ENCODE results near the gene GRIK1.

The GRIK1 gene

DNA sequence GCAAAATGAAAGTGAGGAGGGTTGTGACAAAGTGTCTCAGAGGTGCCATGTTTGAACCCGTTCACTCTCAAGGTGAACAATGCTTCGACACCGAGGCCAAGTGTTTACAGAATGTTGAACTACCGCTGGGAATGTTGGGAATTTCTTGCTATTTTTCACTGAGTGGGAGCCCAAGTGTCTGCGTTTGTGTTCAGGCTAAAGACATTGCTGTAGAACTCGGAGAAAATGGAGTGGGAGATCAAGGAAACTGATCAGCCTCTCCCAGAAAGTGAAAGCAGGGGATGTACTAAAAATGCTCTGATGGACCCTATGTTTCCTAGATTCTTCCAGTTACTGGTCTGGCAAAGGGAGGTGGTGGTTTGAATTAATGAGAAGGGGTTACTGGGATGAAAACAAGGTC, 433.6 kb downstream of the GRIK1 start:
- no peak for DNase-seq (ENCODE audit: extremely low read depth, insufficient read length)
- Histone ChIP-seq H3K36me3 (ENCODE audit: control insufficient read depth, insufficient read depth, low read length) (no peaks in the 10 kb centered on the region), H3K4me3 (replicated peaks; ENCODE audit: low read depth, low read length) (no peak overlapping the region), H3K27me3 (replicated peaks; ENCODE audit: control insufficient read depth, insufficient read depth, low read length) (no peaks in the 10 kb centered on the region)
- TF ChIP-seq, protein P1, sequence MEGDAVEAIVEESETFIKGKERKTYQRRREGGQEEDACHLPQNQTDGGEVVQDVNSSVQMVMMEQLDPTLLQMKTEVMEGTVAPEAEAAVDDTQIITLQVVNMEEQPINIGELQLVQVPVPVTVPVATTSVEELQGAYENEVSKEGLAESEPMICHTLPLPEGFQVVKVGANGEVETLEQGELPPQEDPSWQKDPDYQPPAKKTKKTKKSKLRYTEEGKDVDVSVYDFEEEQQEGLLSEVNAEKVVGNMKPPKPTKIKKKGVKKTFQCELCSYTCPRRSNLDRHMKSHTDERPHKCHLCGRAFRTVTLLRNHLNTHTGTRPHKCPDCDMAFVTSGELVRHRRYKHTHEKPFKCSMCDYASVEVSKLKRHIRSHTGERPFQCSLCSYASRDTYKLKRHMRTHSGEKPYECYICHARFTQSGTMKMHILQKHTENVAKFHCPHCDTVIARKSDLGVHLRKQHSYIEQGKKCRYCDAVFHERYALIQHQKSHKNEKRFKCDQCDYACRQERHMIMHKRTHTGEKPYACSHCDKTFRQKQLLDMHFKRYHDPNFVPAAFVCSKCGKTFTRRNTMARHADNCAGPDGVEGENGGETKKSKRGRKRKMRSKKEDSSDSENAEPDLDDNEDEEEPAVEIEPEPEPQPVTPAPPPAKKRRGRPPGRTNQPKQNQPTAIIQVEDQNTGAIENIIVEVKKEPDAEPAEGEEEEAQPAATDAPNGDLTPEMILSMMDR (IDR thresholded peaks at IDR 0.05; ENCODE audit: insufficient read depth, low read length, poor library complexity, severe bottlenecking): no peak

DNA sequence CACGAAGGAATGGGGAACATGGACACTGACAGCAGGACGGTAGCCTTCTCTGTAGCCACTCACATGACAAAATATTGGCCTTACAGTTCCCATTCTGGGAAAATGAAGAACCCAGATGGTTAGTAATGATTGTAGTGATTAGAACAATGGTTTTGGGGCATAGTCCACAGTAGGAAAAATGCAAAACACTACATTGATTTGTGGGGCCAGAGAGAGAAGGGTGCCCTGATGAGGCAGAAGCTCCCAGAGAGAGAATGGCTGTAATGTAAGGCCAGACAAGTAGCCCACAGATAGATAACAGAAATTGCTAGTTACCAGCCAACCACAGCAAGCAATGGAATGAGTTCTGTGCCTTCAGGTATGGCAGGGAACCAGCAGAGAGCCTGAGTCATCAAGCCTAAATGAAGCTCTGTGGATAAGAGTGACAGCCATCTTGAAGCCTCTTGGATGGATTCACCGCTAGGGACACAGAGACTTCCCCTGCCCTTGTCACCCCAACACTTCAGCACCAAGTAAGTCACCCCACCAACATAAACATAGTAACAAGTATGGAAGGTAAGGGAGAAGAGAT, 435.0 kb downstream of the GRIK1 start:
- H3K4me3 ChIP-seq (replicated peaks; ENCODE audit: low read depth, low read length): no peak overlapping the region
- H3K36me3 ChIP-seq (ENCODE audit: control insufficient read depth, insufficient read depth, low read length): no peaks in the 10 kb centered on the region
- DNase-seq (ENCODE audit: extremely low read depth, insufficient read length): no peak
- H3K27me3 ChIP-seq (replicated peaks; ENCODE audit: control insufficient read depth, insufficient read depth, low read length): no peaks in the 10 kb centered on the region
- TF ChIP-seq, protein P1 (IDR thresholded peaks at IDR 0.05; ENCODE audit: insufficient read depth, low read length, poor library complexity, severe bottlenecking): no peak

DNA sequence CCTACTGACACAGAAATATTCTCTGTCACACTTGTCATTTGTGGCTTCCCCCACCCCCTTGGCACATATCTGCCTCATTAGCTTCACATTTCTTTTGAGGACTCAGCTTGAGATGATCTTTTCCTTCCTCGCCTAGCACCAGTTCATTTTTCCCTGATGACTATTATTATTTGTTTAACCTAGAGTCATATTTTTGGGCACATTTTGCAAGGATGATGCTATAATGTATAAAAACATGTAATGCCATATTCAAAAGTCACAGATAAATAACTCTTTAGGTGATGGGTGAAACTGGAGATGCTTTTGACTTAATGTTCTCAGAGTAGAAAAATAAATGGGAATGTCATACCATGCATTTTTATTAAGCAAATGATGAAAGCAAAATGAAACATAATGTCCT, 438.3 kb downstream of the GRIK1 start:
- TF ChIP-seq, protein P1 (IDR thresholded peaks at IDR 0.05; ENCODE audit: insufficient read depth, low read length, poor library complexity, severe bottlenecking): no peak
- no peak for DNase-seq (ENCODE audit: extremely low read depth, insufficient read length)
- no peaks in the 10 kb centered on the region for H3K27me3 ChIP-seq (replicated peaks; ENCODE audit: control insufficient read depth, insufficient read depth, low read length)
- no peak overlapping the region for H3K4me3 ChIP-seq (replicated peaks; ENCODE audit: low read depth, low read length)
- H3K36me3 ChIP-seq (ENCODE audit: control insufficient read depth, insufficient read depth, low read length): no peaks in the 10 kb centered on the region

DNA sequence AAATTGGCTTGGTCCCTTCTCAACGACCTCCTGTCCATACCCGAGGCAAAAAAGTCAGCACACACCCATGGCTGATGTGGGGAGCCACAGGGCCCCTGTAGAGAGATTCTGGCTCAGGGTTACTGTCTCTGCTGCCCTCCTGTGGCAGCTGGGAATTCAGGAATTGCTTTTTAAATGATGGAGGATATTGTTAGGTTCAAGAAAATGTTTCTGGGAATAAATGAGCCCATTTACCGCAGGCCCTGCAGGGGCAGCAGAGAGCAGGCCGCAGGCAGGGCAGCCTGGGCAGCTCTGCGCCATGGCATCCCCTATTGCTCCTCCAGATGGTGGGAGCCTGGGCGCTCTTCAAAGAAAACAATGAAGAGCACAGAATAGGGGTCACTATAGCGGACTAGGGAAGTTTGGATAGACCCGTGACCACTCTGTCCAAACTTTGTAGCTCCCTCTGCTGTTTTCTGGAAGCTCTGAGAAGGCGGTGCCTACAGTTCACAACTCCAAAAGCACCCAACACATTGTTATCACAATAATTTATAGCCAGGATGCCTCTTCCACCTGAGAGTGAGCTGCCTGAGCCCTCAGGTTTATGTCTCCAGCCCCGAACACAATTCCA, 440.0 kb downstream of the GRIK1 start:
- Histone ChIP-seq H3K4me3 (replicated peaks; ENCODE audit: low read depth, low read length) (no peak overlapping the region), H3K27me3 (replicated peaks; ENCODE audit: control insufficient read depth, insufficient read depth, low read length) (no peaks in the 10 kb centered on the region), H3K36me3 (ENCODE audit: control insufficient read depth, insufficient read depth, low read length) (no peaks in the 10 kb centered on the region)
- no peak for DNase-seq (ENCODE audit: extremely low read depth, insufficient read length)
- TF ChIP-seq, protein P1 (IDR thresholded peaks at IDR 0.05; ENCODE audit: insufficient read depth, low read length, poor library complexity, severe bottlenecking): peak; percentile 55

DNA sequence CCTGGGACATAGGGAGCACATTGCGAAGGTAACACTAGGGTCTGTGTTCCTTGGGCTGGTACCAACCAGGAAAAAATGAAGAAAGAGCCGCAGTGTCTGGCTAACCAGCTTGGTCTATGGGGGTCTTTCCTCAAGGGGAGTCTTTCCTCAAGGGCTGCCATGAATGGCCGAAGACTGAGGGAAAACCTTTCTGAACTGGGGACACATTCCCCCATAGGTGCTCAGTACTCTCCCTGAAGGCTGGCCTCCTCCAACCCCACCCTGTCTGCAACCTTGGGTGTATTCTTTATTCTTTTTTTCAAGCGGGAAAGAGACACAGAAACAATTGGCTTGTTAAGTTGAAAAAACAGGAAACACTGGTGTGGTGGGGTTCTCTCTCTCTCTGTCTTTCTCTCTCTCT, 440.6 kb downstream of the GRIK1 start:
- no peaks in the 10 kb centered on the region for H3K27me3 ChIP-seq (replicated peaks; ENCODE audit: control insufficient read depth, insufficient read depth, low read length)
- H3K4me3 ChIP-seq (replicated peaks; ENCODE audit: low read depth, low read length): no peak overlapping the region
- TF ChIP-seq, protein P1 (IDR thresholded peaks at IDR 0.05; ENCODE audit: insufficient read depth, low read length, poor library complexity, severe bottlenecking): no peak
- no peak for DNase-seq (ENCODE audit: extremely low read depth, insufficient read length)
- H3K36me3 ChIP-seq (ENCODE audit: control insufficient read depth, insufficient read depth, low read length): no peaks in the 10 kb centered on the region
